ENCODE measurements around the gene BEAN1. TPM values are rescaled to one million over a fixed set of nuclear protein-coding genes. Genes with fewer than 3 reads are reported as not detected.

BEAN1 gene
- total RNA-seq, 1 donor from 2014 or later: 3.3 TPM

- intact Hi-C loops (cut with micrococcal nuclease): no loop called here
- DNase-seq (no peak), ATAC-seq (no peak)
Observed at GRCh38 chr16:66414891-66415290, 12.2 kb upstream of the BEAN1 start.

GRCh38 chr16:66416136-66416535, 11.0 kb upstream of the BEAN1 start:
- DNase-seq (no peak), ATAC-seq (no peak)
- intact Hi-C loops (cut with micrococcal nuclease): no loop called here

GRCh38 chr16:66416939-66417700, 10.0 kb upstream of the BEAN1 start:
- no peak for ATAC-seq
- intact Hi-C loops (cut with micrococcal nuclease): no loop called here
- DNase-seq: no peak

- DNase-seq: no peak
- intact Hi-C loops (cut with micrococcal nuclease): no loop called here
Observed at GRCh38 chr16:66418165-66418962, 8.7 kb upstream of the BEAN1 start.

GRCh38 chr16:66419527-66419926, 7.6 kb upstream of the BEAN1 start:
- no peak for ATAC-seq
- DNase-seq: no peak
- intact Hi-C loops (cut with micrococcal nuclease): no loop called here

More at GRCh38 chr16:66418165-66418962, 8.7 kb upstream of the BEAN1 start:
- ATAC-seq: no peak

GRCh38 chr16:66420396-66420795, 6.7 kb upstream of the BEAN1 start:
- no peak for ATAC-seq
- intact Hi-C loops (cut with micrococcal nuclease): no loop called here
- no peak for DNase-seq

GRCh38 chr16:66421891-66422290, 5.2 kb upstream of the BEAN1 start:
- DNase-seq (no peak), ATAC-seq (no peak)
- intact Hi-C loops (cut with micrococcal nuclease): no loop called here

GRCh38 chr16:66422366-66422765, 4.7 kb upstream of the BEAN1 start:
- ATAC-seq: no peak
- DNase-seq: no peak
- intact Hi-C loops (cut with micrococcal nuclease): no loop called here

GRCh38 chr16:66423177-66423576, 3.9 kb upstream of the BEAN1 start:
- no peak for ATAC-seq
- intact Hi-C loops (cut with micrococcal nuclease): no loop called here
- no peak for DNase-seq

GRCh38 chr16:66425651-66426050, 1.4 kb upstream of the BEAN1 start:
- intact Hi-C loops (cut with micrococcal nuclease): no loop called here
- DNase-seq (no peak), ATAC-seq (no peak)

GRCh38 chr16:66426112-66427035, 721 bp upstream of the BEAN1 start:
- ATAC-seq (no peak), DNase-seq (peak; percentile 45)
- intact Hi-C loops (cut with micrococcal nuclease): no loop called here

- peak; percentile 37 for DNase-seq
- intact Hi-C loops (cut with micrococcal nuclease): no loop called here
- ATAC-seq: peak; percentile 51
Observed at GRCh38 chr16:66427871-66428681, 981 bp downstream of the BEAN1 start.

- ATAC-seq (no peak), DNase-seq (no peak)
- intact Hi-C loops (cut with micrococcal nuclease): no loop called here
Observed at GRCh38 chr16:66428682-66429251, 1.7 kb downstream of the BEAN1 start.

- intact Hi-C loops (cut with micrococcal nuclease): no loop called here
- ATAC-seq (no peak), DNase-seq (no peak)
Observed at GRCh38 chr16:66429290-66429962, 2.3 kb downstream of the BEAN1 start.

- intact Hi-C loops (cut with micrococcal nuclease): no loop called here
- no peak for DNase-seq
- no peak for ATAC-seq
Observed at GRCh38 chr16:66430214-66430613, 3.1 kb downstream of the BEAN1 start.

- intact Hi-C loops (cut with micrococcal nuclease): no loop called here
- ATAC-seq: no peak
Observed at GRCh38 chr16:66431760-66432159, 4.7 kb downstream of the BEAN1 start.

GRCh38 chr16:66432429-66432828, 5.3 kb downstream of the BEAN1 start:
- ATAC-seq (peak; percentile 52), DNase-seq (peak; percentile 44)
- intact Hi-C loops (cut with micrococcal nuclease): no loop called here

More at GRCh38 chr16:66431760-66432159, 4.7 kb downstream of the BEAN1 start:
- no peak for DNase-seq

Measured in left ventricle myocardium superior (tissue), 1 donor.